ENCODE measurements around the gene BCL2L15. TPM values are rescaled to one million over a fixed set of nuclear protein-coding genes. Genes with fewer than 3 reads are reported as not detected.

Gene BCL2L15
- total RNA-seq, 1 donor from 2014 or later, result 1.8 TPM

Other genes starting within 250 kb of the BCL2L15 start
- gene PHTF1, start 128.1 kb downstream of the BCL2L15 start, total RNA-seq (ENCODE audit: unreplicated experiment), result 107 TPM
- 35.2 TPM for gene RSBN1, start 75.1 kb downstream of the BCL2L15 start, total RNA-seq (ENCODE audit: unreplicated experiment)
- gene PTPN22, start 15.9 kb downstream of the BCL2L15 start, total RNA-seq (ENCODE audit: unreplicated experiment), result not detected
- gene AP4B1, start 17.2 kb upstream of the BCL2L15 start, total RNA-seq (ENCODE audit: unreplicated experiment), result 31.1 TPM
- 6.1 TPM for gene DCLRE1B, start 17.7 kb upstream of the BCL2L15 start, total RNA-seq (ENCODE audit: unreplicated experiment)
- gene HIPK1, start 41.7 kb upstream of the BCL2L15 start, total RNA-seq (ENCODE audit: unreplicated experiment), result 41.0 TPM
- 2.9 TPM for gene OLFML3, start 91.9 kb upstream of the BCL2L15 start, total RNA-seq (ENCODE audit: unreplicated experiment)